HepG2 (cell line): ENCODE results near the gene DGKG. TPM values are rescaled to one million over a fixed set of nuclear protein-coding genes. Genes with fewer than 3 reads are reported as not detected.

Source experiments
- ATAC-seq: fragments of 200-7000 bp; cut with Tn5 transposase; 3 replicates; pipeline ENCODE4 v1.9.1; 2020; ENCODE audit warnings: mild to moderate bottlenecking, moderate library complexity
- BruUV-seq: library from RNA; stranded (reverse); fragments of 400-500 nt; replicated peaks from 2 replicates; lab custom pipeline; 2021; lab: Mats Ljungman, UMichigan
- CTCF ChIA-PET: fragments of 300-600 bp; formaldehyde crosslinking; extraction: SDS; loops from one replicate; lab custom pipeline; 2021; ENCODE audit warnings: low total read pairs, inconsistent platforms, low intra/inter-chr PET ratio; lab: Yijun Ruan, JAX
- POLR2A ChIA-PET: fragments of 350-600 bp; sonication (Branson Sonifier 250); formaldehyde crosslinking; loops from one replicate; lab custom pipeline; 2020; ENCODE audit warnings: antibody characterized with exemption, inconsistent platforms; lab: Yijun Ruan, JAX
- DNase-seq: peaks from one replicate; pipeline ENCODE4 v3.0.0-alpha.2; 2015; ENCODE audit warnings: low spot score
- FAIRE-seq: peaks from 3 replicates; lab custom pipeline; 2011; peaks lifted over from hg19 to GRCh38; lab: Jason Lieb, UNC
- H2AFZ ChIP-seq: one replicate; pipeline ENCODE4 v1.6.1; 2011; ENCODE audit warnings: low read length, inconsistent platforms
- H3K27ac ChIP-seq: fragments of 300-600 bp; 3 replicates; pipeline ENCODE4 v1.8.0; 2011; ENCODE audit warnings: mixed run types, mild to moderate bottlenecking, mixed read lengths, low read length, inconsistent platforms; ENCODE audit not compliant: insufficient read depth; ENCODE audit errors: extremely low read length
- H3K27me3 ChIP-seq, 2 experiments: fragments of 200-600 bp in 1 of 2; 2 replicates in 1 of 2; 3 replicates in 1 of 2; pipeline versions ENCODE4 v1.6.0 to v1.8.0; 2011; ENCODE audit warnings: low read length in 2 of 2, mild to moderate bottlenecking in 2 of 2, moderate library complexity in 2 of 2, inconsistent platforms in 1 of 2; ENCODE audit not compliant: insufficient read depth in 2 of 2, control insufficient read depth in 1 of 2
- H3K36me3 ChIP-seq, 2 experiments: fragments of 200-600 bp in 1 of 2; replicated peaks in 1 of 2; 2 replicates in 1 of 2; 3 replicates in 1 of 2; pipeline versions ENCODE4 v1.5.1 to v1.8.0; 2011; ENCODE audit warnings: low read length in 2 of 2, inconsistent platforms in 1 of 2; ENCODE audit not compliant: insufficient read depth in 2 of 2, control insufficient read depth in 1 of 2
- H3K4me1 ChIP-seq: 2 replicates; pipeline ENCODE4 v1.5.1; 2012; ENCODE audit warnings: low read length, inconsistent platforms; ENCODE audit not compliant: insufficient read depth
- H3K4me2 ChIP-seq: 2 replicates; pipeline ENCODE4 v1.6.0; 2011; ENCODE audit warnings: low read depth, low read length, inconsistent platforms
- H3K4me3 ChIP-seq, 3 experiments: fragments of 200-600 bp in 1 of 3; sonication (generic), shearing (Covaris generic) in 1 of 3; replicated peaks in 1 of 3; 2 replicates each; pipeline ENCODE4 v1.5.1; 2011 to 2016; ENCODE audit warnings: low read length in 3 of 3, inconsistent platforms in 2 of 3, low read depth in 2 of 3, mild to moderate bottlenecking in 2 of 3, control low read depth in 1 of 3, mixed read lengths in 1 of 3; ENCODE audit not compliant: insufficient read depth in 1 of 3
- H3K79me2 ChIP-seq: one replicate; pipeline ENCODE4 v1.6.1; 2011; ENCODE audit warnings: low read length, inconsistent platforms; ENCODE audit not compliant: insufficient read depth
- H3K9ac ChIP-seq: 2 replicates; pipeline ENCODE4 v1.6.0; 2011; ENCODE audit warnings: mild to moderate bottlenecking, low read depth, low read length, inconsistent platforms; ENCODE audit not compliant: insufficient read depth
- H3K9me3 ChIP-seq: 2 replicates; pipeline ENCODE4 v1.5.1; 2012; ENCODE audit warnings: mild to moderate bottlenecking, low read length
- H4K20me1 ChIP-seq: 2 replicates; pipeline ENCODE4 v1.6.0; 2011; ENCODE audit warnings: inconsistent platforms, mild to moderate bottlenecking, low read length, moderate library complexity; ENCODE audit not compliant: insufficient read depth
- ERF ChIP-seq: IDR thresholded peaks from 2 replicates; pipeline ENCODE4 v1.6.1; 2018; ENCODE audit warnings: missing biosample characterization, missing genetic modification reagents
- MEIS2 ChIP-seq: sonication (generic); formaldehyde crosslinking; IDR thresholded peaks from 2 replicates; pipeline ENCODE4 v1.9.0; 2021; ENCODE audit warnings: mild to moderate bottlenecking, missing genetic modification reagents
- PAWR ChIP-seq: sonication (generic); formaldehyde crosslinking; IDR thresholded peaks from 2 replicates; pipeline ENCODE4 v1.4.0; 2020; ENCODE audit warnings: missing genetic modification reagents, mild to moderate bottlenecking, borderline replicate concordance
- RCOR2 ChIP-seq: IDR thresholded peaks from 2 replicates; pipeline ENCODE4 v1.6.1; 2016; ENCODE audit warnings: missing biosample characterization, missing genetic modification reagents
- SMARCE1 ChIP-seq: fragments of 450-650 bp; IDR thresholded peaks from 2 replicates; pipeline ENCODE4 v1.6.1; 2017; ENCODE audit warnings: borderline replicate concordance
- ZBTB2 ChIP-seq: sonication (generic); formaldehyde crosslinking; IDR thresholded peaks from 2 replicates; pipeline ENCODE4 v1.8.0; 2022; ENCODE audit warnings: low read depth, missing genetic modification reagents
- ZBTB8A ChIP-seq: sonication (generic); formaldehyde crosslinking; IDR thresholded peaks from 2 replicates; pipeline ENCODE4 v1.4.0; 2020; ENCODE audit warnings: mild to moderate bottlenecking, low read depth, missing genetic modification reagents, borderline replicate concordance
- ZMAT3 ChIP-seq: sonication (generic); formaldehyde crosslinking; conservative IDR thresholded peaks from 2 replicates; pipeline ENCODE4 v1.7.0; 2021; ENCODE audit warnings: missing genetic modification reagents
- ZNF496 ChIP-seq: sonication (generic); formaldehyde crosslinking; IDR thresholded peaks from 2 replicates; pipeline ENCODE4 v1.8.1; 2023; ENCODE audit warnings: mild to moderate bottlenecking, moderate library complexity, missing genetic modification reagents; ENCODE audit not compliant: insufficient replicate concordance
- ZNF547 ChIP-seq: sonication (generic); formaldehyde crosslinking; IDR thresholded peaks from 2 replicates; pipeline ENCODE4 v1.5.1; 2020; ENCODE audit warnings: mild to moderate bottlenecking, missing genetic modification reagents
- ZNF564 ChIP-seq: sonication (generic); formaldehyde crosslinking; IDR thresholded peaks from 2 replicates; pipeline ENCODE4 v1.8.1; 2023; ENCODE audit warnings: mild to moderate bottlenecking, missing genetic modification reagents
- in situ Hi-C: cut with HindIII; loops from 2 replicates; pipeline ENCODE4 v1.10.0; 2017; ENCODE audit warnings: low pct_unique_long_range_greater_than_20kb; ENCODE audit not compliant: extremely low pct_ligation_motif_present
- intact Hi-C: fragments of 100-400 bp; cut with micrococcal nuclease; formaldehyde crosslinking; loops from one replicate; pipeline ENCODE4 v1.10.0; 2022; ENCODE audit not compliant: unreplicated experiment
- polyA plus RNA-seq, 8 experiments: library from polyadenylated mRNA; depleted of rRNA in 3 of 8; stranded (reverse) in 7 of 8; unstranded in 1 of 8; fragments of >200 nt; fragmentation: Illumina TruSeq in 4 of 8; extraction: Trizol in 4 of 8; gene quantifications; 2 replicates each; pipeline versions ENCODE4 v1.2.1 to v1.2.3, GENCODE V29; 2011 to 2016; ENCODE audit warnings: low read depth in 4 of 8, missing spikeins in 1 of 8, mixed read lengths in 1 of 8; ENCODE audit not compliant: insufficient read depth in 1 of 8
- total RNA-seq, 5 experiments: library from RNA; depleted of rRNA; stranded (reverse); fragments of >200 nt; fragmentation: Illumina TruSeq; extraction: Trizol; gene quantifications; 2 replicates each; pipeline ENCODE4 v1.2.3, GENCODE V29; 2016; ENCODE audit warnings: low read depth in 1 of 5

The DGKG gene
- total and polyA plus RNA-seq, 2 of the 13 experiments (the other 11 are each of a cell fraction or from before 2014, with no cell fraction given): 3.8 to 6.2 TPM

GRCh38 chr3:186287711-186288110 lies 74.3 kb downstream of the DGKG start:
- no peak overlapping the region for H3K4me2 ChIP-seq
- H2AFZ ChIP-seq: no peak overlapping the region
- no peaks in the 10 kb centered on the region for H3K9me3 ChIP-seq
- H3K27ac ChIP-seq: no peak overlapping the region
- DNase-seq (no peak), FAIRE-seq (no peak), ATAC-seq (no peak)
- H3K9ac ChIP-seq: no peak overlapping the region
- intact Hi-C loops: no loop called here
- CTCF ChIA-PET: no interaction called here
- in situ Hi-C loops: no loop called here
- BruUV-seq: no TSS peak
- H3K4me1 ChIP-seq: no peaks in the 10 kb centered on the region
- POLR2A ChIA-PET: no interaction called here
- no peaks in the 10 kb centered on the region for H3K79me2 ChIP-seq
- H4K20me1 ChIP-seq: no peaks in the 10 kb centered on the region
- H3K4me3 ChIP-seq: no peak overlapping the region
- TF ChIP-seq ZNF496 (CRISPR knock-in tag) (no peak), SMARCE1 (no peak), ZBTB2 (CRISPR knock-in tag) (no peak), RCOR2 (CRISPR knock-in tag) (no peak), ZNF564 (no peak), PAWR (CRISPR knock-in tag) (no peak), ZMAT3 (no peak), ERF (CRISPR knock-in tag) (no peak), ZBTB8A (CRISPR knock-in tag) (no peak), ZNF547 (CRISPR knock-in tag) (no peak), MEIS2 (CRISPR knock-in tag) (no peak)
- H3K27me3 ChIP-seq: no peaks in the 10 kb centered on the region
- H3K36me3 ChIP-seq: no peaks in the 10 kb centered on the region
